Measurements from ENCODE around the gene BEGAIN. TPM values are rescaled to one million over a fixed set of nuclear protein-coding genes. Genes with fewer than 3 reads are reported as not detected.

Gene BEGAIN
- total and polyA plus RNA-seq, 2 donors (not counting 3 experiments of a cell fraction or from before 2014, with no cell fraction given), result 0.49 TPM; not detected in 1

- H3K9me1 ChIP-seq (replicated peaks; ENCODE audit: control insufficient read depth, extremely low read depth, insufficient read depth, low read length), result no peaks in the 10 kb centered on the region
- dilution Hi-C loops (cut with MboI; ENCODE audit: extremely low pct_ligation_motif_present, low sequenced_read_pairs), result no loop called here
Measured at GRCh38 chr14:100629696-100630095, 42.5 kb upstream of the BEGAIN start.

More at GRCh38 chr14:100629696-100630095, 42.5 kb upstream of the BEGAIN start:
- Histone ChIP-seq H4K20me1 (replicated peaks; ENCODE audit: control insufficient read depth, extremely low read depth, insufficient read depth, low read length) (no peaks in the 10 kb centered on the region), H3K4me3 (replicated peaks in 1 of 3; ENCODE audit: insufficient read depth in 1 of 3, low read depth in 1 of 3, low read length in 3 of 3) (no peak overlapping the region), H3K27ac (ENCODE audit: insufficient read depth, low read depth, low read length) (no peak overlapping the region), H3K4me2 (ENCODE audit: insufficient read depth, low read length) (no peak overlapping the region), H3K36me3 (ENCODE audit: control insufficient read depth in 2 of 2, extremely low read depth in 1 of 2, insufficient read depth in 2 of 2, low read length in 2 of 2) (no peaks in the 10 kb centered on the region), H3K79me2 (ENCODE audit: control insufficient read depth, insufficient read depth, low read length) (no peaks in the 10 kb centered on the region), H3K27me3 (ENCODE audit: control insufficient read depth in 2 of 2, insufficient read depth in 2 of 2, low read length in 2 of 2) (peaks cover 4 to 5% of the 10 kb centered on the region in 2 experiments), H2AFZ (ENCODE audit: low read depth, low read length) (no peak overlapping the region), H3K4me1 (ENCODE audit: control insufficient read depth, extremely low read depth, insufficient read depth, low read length) (no peaks in the 10 kb centered on the region), H3K9ac (replicated peaks; ENCODE audit: extremely low read depth, insufficient read depth, low read length) (no peak overlapping the region), H3K9me3 (replicated peaks; ENCODE audit: control insufficient read depth, insufficient read depth, low read length) (no peaks in the 10 kb centered on the region)
- FAIRE-seq (no peak), DNase-seq (ENCODE audit: low read depth, low spot score) (no peak)
- BruUV-seq (replicated peaks), result no TSS peak
- intact Hi-C loops (cut with micrococcal nuclease), result no loop called here
- ChIA-PET CTCF (interaction anchor here (1.0 kb wide), 1 partner anchor 104 kb away, joined by 3 read pairs; no protein-coding TSS in a partner anchor), POLR2A (no interaction called here)
- TF ChIP-seq POLR2AphosphoS5 (IDR thresholded peaks at IDR 0.05; ENCODE audit: insufficient read depth, low read depth, low read length) (no peak), FOS (IDR thresholded peaks at IDR 0.05; ENCODE audit: borderline replicate concordance, insufficient read depth, low read length) (no peak), EZH2 (IDR thresholded peaks at IDR 0.05; ENCODE audit: borderline replicate concordance, low read depth, low read length, severe bottlenecking) (no peak), GATA2 (IDR thresholded peaks at IDR 0.05; ENCODE audit: insufficient read depth, insufficient read length, low read depth, low read length) (no peak), MYC (IDR thresholded peaks at IDR 0.05; ENCODE audit: low read depth, low read length) (no peak), POLR2A (IDR thresholded peaks at IDR 0.05; ENCODE audit: low read depth, low read length) (no peak), JUN (IDR thresholded peaks at IDR 0.05; ENCODE audit: borderline replicate concordance, insufficient read depth, insufficient read length, low read depth) (no peak), CTCF (IDR thresholded peaks at IDR 0.05; ENCODE audit: extremely low read depth in 1 of 2, insufficient read depth in 1 of 2, low read depth in 1 of 2, low read length in 2 of 2) (no peak), MAX (IDR thresholded peaks at IDR 0.05; ENCODE audit: insufficient read depth, insufficient read length) (no peak)
